ENCODE data around the gene FGF4.
"Not testable (repeated sequence)": the region's sequence is repeated elsewhere in the genome, so short reads cannot be mapped to it uniquely, and the experiment has no call there.

FGF4 gene

GRCh38 chr11:69770540-69770939, 4.6 kb downstream of the FGF4 start:
- no peak for DNase-seq

- no peak for DNase-seq
Observed at GRCh38 chr11:69765498-69765995, 9.6 kb downstream of the FGF4 start.

- not testable (repeated sequence) for DNase-seq
Observed at GRCh38 chr11:69764918-69765317, 10.2 kb downstream of the FGF4 start.

GRCh38 chr11:69760319-69760718, 14.8 kb downstream of the FGF4 start:
- DNase-seq: no peak

- no peak for DNase-seq
Observed at GRCh38 chr11:69752890-69753289, 22.3 kb downstream of the FGF4 start.

- no peak for DNase-seq
Observed at GRCh38 chr11:69750875-69751597, 24.1 kb downstream of the FGF4 start.

GRCh38 chr11:69750108-69750850, 24.9 kb downstream of the FGF4 start:
- DNase-seq: no peak

GRCh38 chr11:69748637-69749036, 26.5 kb downstream of the FGF4 start:
- no peak for DNase-seq

- DNase-seq: no peak
Observed at GRCh38 chr11:69746752-69747742, 28.1 kb downstream of the FGF4 start.

- DNase-seq: no peak
Observed at GRCh38 chr11:69746140-69746539, 29.0 kb downstream of the FGF4 start.

GRCh38 chr11:69745201-69745600, 29.9 kb downstream of the FGF4 start:
- no peak for DNase-seq

- DNase-seq: no peak
Observed at GRCh38 chr11:69744435-69744834, 30.7 kb downstream of the FGF4 start.

- DNase-seq: no peak
Observed at GRCh38 chr11:69734841-69735240, 40.3 kb downstream of the FGF4 start.

- no peak for DNase-seq
Observed at GRCh38 chr11:69734367-69734766, 40.8 kb downstream of the FGF4 start.

GRCh38 chr11:69732910-69733309, 42.2 kb downstream of the FGF4 start:
- DNase-seq: no peak

GRCh38 chr11:69731110-69731509, 44.0 kb downstream of the FGF4 start:
- no peak for DNase-seq

GRCh38 chr11:69730500-69730899, 44.6 kb downstream of the FGF4 start:
- no peak for DNase-seq

GRCh38 chr11:69729252-69729651, 45.9 kb downstream of the FGF4 start:
- no peak for DNase-seq

GRCh38 chr11:69727266-69727665, 47.9 kb downstream of the FGF4 start:
- no peak for DNase-seq

- no peak for DNase-seq
Observed at GRCh38 chr11:69726481-69726880, 48.7 kb downstream of the FGF4 start.

GRCh38 chr11:69726019-69726418, 49.1 kb downstream of the FGF4 start:
- DNase-seq: no peak

GRCh38 chr11:69721745-69722144, 53.4 kb downstream of the FGF4 start:
- DNase-seq: no peak

GRCh38 chr11:69721106-69721505, 54.0 kb downstream of the FGF4 start:
- DNase-seq: no peak
